Lung (tissue), 12 donors: ENCODE measurements around the gene CLDN3. TPM values are rescaled to one million over a fixed set of nuclear protein-coding genes. Genes with fewer than 3 reads are reported as not detected.

ENCODE experiments used
- ATAC-seq: fragments of 200-7000 bp; cut with Tn5 transposase; one replicate; pipeline ENCODE4 v1.9.1; 2020; ENCODE audit warnings: moderate number of reproducible peaks; ENCODE audit not compliant: insufficient read depth, low FRiP score
- DNase-seq, 3 donors: peaks; one replicate each; pipeline ENCODE4 v3.0.0-alpha.2; 2013 to 2017
- H3K27ac ChIP-seq, 2 donors: one replicate each; pipeline ENCODE4 v1.5.1; 2013; ENCODE audit warnings: mild to moderate bottlenecking in 2 of 2, moderate library complexity in 2 of 2, control low read depth in 1 of 2, inconsistent platforms in 1 of 2, low read depth in 1 of 2, low read length in 1 of 2
- H3K27me3 ChIP-seq, 3 donors: one replicate each; pipeline ENCODE4 v1.5.1; 2013; ENCODE audit warnings: low read length in 2 of 3; ENCODE audit not compliant: control insufficient read depth in 3 of 3, insufficient read depth in 3 of 3
- H3K36me3 ChIP-seq, 4 donors: one replicate each; pipeline ENCODE4 v1.5.1; 2013; ENCODE audit warnings: low read length in 4 of 4, mild to moderate bottlenecking in 1 of 4, moderate library complexity in 1 of 4; ENCODE audit not compliant: control insufficient read depth in 4 of 4, insufficient read depth in 4 of 4
- H3K4me1 ChIP-seq, 5 donors: one replicate each; pipeline ENCODE4 v1.5.1; 2013; ENCODE audit warnings: low read length in 5 of 5, mild to moderate bottlenecking in 2 of 5, moderate library complexity in 1 of 5; ENCODE audit not compliant: control insufficient read depth in 5 of 5, insufficient read depth in 5 of 5
- H3K4me3 ChIP-seq: one replicate; pipeline ENCODE4 v1.5.1; 2013; ENCODE audit warnings: mild to moderate bottlenecking, control low read depth, moderate library complexity
- H3K9ac ChIP-seq, 2 donors: one replicate each; pipeline ENCODE4 v1.5.1; 2013; ENCODE audit warnings: low read length in 2 of 2, control low read depth in 1 of 2; ENCODE audit not compliant: insufficient read depth in 1 of 2
- H3K9me3 ChIP-seq, 4 donors: one replicate each; pipeline ENCODE4 v1.5.1; 2013; ENCODE audit warnings: low read length in 3 of 4, mild to moderate bottlenecking in 1 of 4, moderate library complexity in 1 of 4; ENCODE audit not compliant: control insufficient read depth in 4 of 4, insufficient read depth in 3 of 4
- CTCF ChIP-seq: IDR thresholded peaks from 2 replicates; pipeline ENCODE4 v1.5.1; 2012; ENCODE audit warnings: mild to moderate bottlenecking; ENCODE audit errors: control extremely low read depth, extremely low read depth
- WGBS, 2 donors: extraction: QIAGEN DNeasy Blood & Tissue Kit; methylation state at CpG; one replicate each; pipeline ENCODE4 v1.1.7; 2013; 5-methylcytosine and 5-hydroxymethylcytosine counted together
- polyA plus RNA-seq, 2 donors: library from polyadenylated mRNA; stranded (reverse); fragments of 200-250 nt; gene quantifications; one replicate each; pipeline ENCODE4 v1.2.1, GENCODE V29; 2013
- total RNA-seq, 2 donors: library from RNA; depleted of rRNA in 1 of 2; stranded (reverse); fragments of >200 nt in 1 of 2; gene quantifications; one replicate each; pipeline ENCODE4 v1.2.1, GENCODE V29; 2014 to 2021
- donor health status: control.
- donor health status: control.
- donor health status: Bipolar disorder and iron deficiency.
- donor health status: healthy.
- donor health status: DM: yes; HTN: yes; CAD: no.

CLDN3 gene
- total and polyA plus RNA-seq, 4 donors = 42.9 to 54.7 (median 43.6) TPM

- DNase-seq (peak; percentile 97 to 98 (median 97)), ATAC-seq (peak; percentile 89)
- H3K36me3 ChIP-seq = peaks cover 0 to 11% (median 8%) of the 10 kb centered on the region in 4 donors
- H3K9ac ChIP-seq = peak within 1 kb of the TSS; percentile 88 to 92
- peaks cover 0 to 4% (median 0%) of the 10 kb centered on the region in 3 donors for H3K27me3 ChIP-seq
- H3K9me3 ChIP-seq = no peaks in the 10 kb centered on the region
- WGBS, 2 donors = 0% methylated on average over 72 to 84 of the region's 84 CpGs
- peaks cover 0 to 11% (median 0%) of the 10 kb centered on the region in 5 donors for H3K4me1 ChIP-seq
- peak within 1 kb of the TSS; percentile 84 for H3K4me3 ChIP-seq
- H3K27ac ChIP-seq = peak within 1 kb of the TSS; percentile 80 to 97
- no peak for TF ChIP-seq CTCF
These were observed 31.3 kb downstream of the CLDN3 start, which contains the start of gene ABHD11 for GRCh38 chr7:73738612-73739386. TSS of gene ABHD11 (minus strand) at chr7:73738802. CDS start at chr7:73738770, 32 bp downstream.

GRCh38 chr7:73738220-73738611 is 31.9 kb downstream of the CLDN3 start:
- Histone ChIP-seq H3K9me3 (no peaks in the 10 kb centered on the region), H3K36me3 (peaks cover 0 to 11% (median 8%) of the 10 kb centered on the region in 4 donors), H3K4me1 (peaks cover 0 to 10% (median 0%) of the 10 kb centered on the region in 5 donors), H3K9ac (peak overlapping the region; percentile 19 to 37), H3K27ac (peak overlapping the region; percentile 80 to 93), H3K4me3 (peak overlapping the region; percentile 84), H3K27me3 (peaks cover 0 to 4% (median 0%) of the 10 kb centered on the region in 3 donors)
- ATAC-seq (no peak), DNase-seq (peak; percentile 64 to 71 (median 66))
- no peak for TF ChIP-seq CTCF
- WGBS, 2 donors = 1 to 2% methylated on average over 21 to 24 of the region's 24 CpGs

DNA sequence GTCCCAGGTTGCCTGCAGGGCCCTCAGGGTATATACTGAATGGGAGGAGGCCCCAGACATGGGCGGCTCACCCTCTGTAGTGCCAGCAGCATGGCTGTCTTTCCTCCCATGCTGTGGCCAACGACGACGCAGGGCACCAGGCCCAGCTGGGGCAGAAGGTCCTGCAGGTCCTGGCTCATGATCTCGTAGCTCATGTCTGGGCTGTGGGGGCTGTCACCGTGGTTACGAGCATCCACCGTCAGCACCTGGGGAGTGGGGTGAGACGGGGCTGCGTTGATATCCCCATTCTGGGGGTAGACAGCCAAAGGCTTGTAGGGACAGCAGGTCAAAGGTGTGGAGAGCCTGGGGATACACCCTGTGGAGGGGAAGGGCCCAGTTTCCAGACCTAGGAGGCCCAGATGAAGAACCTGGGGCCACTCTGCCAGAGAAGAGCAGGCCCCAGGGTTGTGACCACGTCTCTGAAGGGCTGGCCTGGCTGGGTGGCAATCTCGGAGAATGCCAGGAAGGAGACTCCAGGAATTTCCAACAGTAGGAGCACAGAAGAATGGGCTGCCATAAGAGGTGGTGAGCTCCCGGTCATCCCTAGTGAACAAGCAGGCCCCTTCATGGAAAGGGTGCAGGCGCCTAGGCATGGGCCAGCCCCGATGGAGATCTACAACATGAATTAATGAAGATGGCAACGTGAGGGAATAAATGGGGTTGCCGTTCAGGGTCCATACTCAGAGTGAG is 32.4 kb downstream of the CLDN3 start:
- peak overlapping the region in 1 of 2 donors; percentile 61 for H3K27ac ChIP-seq
- peaks cover 0 to 11% (median 8%) of the 10 kb centered on the region in 4 donors for H3K36me3 ChIP-seq
- no peaks in the 10 kb centered on the region for H3K9me3 ChIP-seq
- H3K27me3 ChIP-seq = peaks cover 0 to 3% (median 0%) of the 10 kb centered on the region in 3 donors
- peaks cover 0 to 10% (median 0%) of the 10 kb centered on the region in 5 donors for H3K4me1 ChIP-seq
- no peak overlapping the region for H3K9ac ChIP-seq
- 79 to 82% methylated on average over 17 of the region's 17 CpGs for WGBS, 2 donors
- no peak for TF ChIP-seq CTCF
- DNase-seq (no peak), ATAC-seq (no peak)
- no peak overlapping the region for H3K4me3 ChIP-seq
